PFSK-1 (cell line): ENCODE data around the gene SPAG6.

Source experiments
- POLR2AphosphoS5 ChIP-seq: IDR thresholded peaks from 2 replicates; pipeline ENCODE4 v1.6.1; 2012; ENCODE audit warnings: low read depth, mild to moderate bottlenecking, control low read depth, low read length, moderate library complexity
- REST ChIP-seq, 2 experiments: IDR thresholded peaks; 2 replicates each; pipeline versions ENCODE4 v1.6.1 to v1.8.0; 2011 to 2012; ENCODE audit warnings: low read depth in 2 of 2, low read length in 2 of 2, control low read depth in 1 of 2, inconsistent platforms in 1 of 2, mild to moderate bottlenecking in 1 of 2, moderate library complexity in 1 of 2; ENCODE audit not compliant: insufficient read depth in 1 of 2
- TAF1 ChIP-seq: IDR thresholded peaks from 2 replicates; pipeline ENCODE4 v1.6.1; 2012; ENCODE audit warnings: low read length, control low read depth, borderline replicate concordance; ENCODE audit not compliant: insufficient read depth

GRCh38 chr10:22317076-22317370, 28.3 kb upstream of the SPAG6 start:
- TF ChIP-seq POLR2AphosphoS5 (no peak), TAF1 (no peak), REST (IDR thresholded peaks at IDR 0.05; ENCODE audit: insufficient read depth in 1 of 2, low read depth in 2 of 2, low read length in 2 of 2) (no peak)
